D721Med (cell line): ENCODE results near the gene SIGMAR1.

Source experiments
- DNase-seq: peaks from one replicate; pipeline ENCODE4 v3.0.0; 2011; ENCODE audit warnings: low spot score; ENCODE audit not compliant: insufficient read length
- FAIRE-seq: peaks from 2 replicates; lab custom pipeline; 2011; peaks lifted over from hg19 to GRCh38; lab: Jason Lieb, UNC
- CTCF ChIP-seq: IDR thresholded peaks from 2 replicates; pipeline ENCODE4 v1.5.1; 2012; ENCODE audit warnings: mild to moderate bottlenecking, control low read depth; ENCODE audit not compliant: insufficient read depth; ENCODE audit errors: missing control alignments

SIGMAR1 gene

GRCh38 chr9:34654323-34655051 is 16.9 kb upstream of the SIGMAR1 start:
- DNase-seq (no peak), FAIRE-seq (no peak)
- TF ChIP-seq CTCF, result no peak

GRCh38 chr9:34653151-34654072 is 15.8 kb upstream of the SIGMAR1 start:
- DNase-seq (no peak), FAIRE-seq (no peak)
- TF ChIP-seq CTCF, result no peak

- FAIRE-seq, result no peak
- TF ChIP-seq CTCF, result no peak
- DNase-seq, result no peak
Measured at GRCh38 chr9:34652602-34653000, 15.0 kb upstream of the SIGMAR1 start.

GRCh38 chr9:34651876-34652601 is 14.5 kb upstream of the SIGMAR1 start, which contains the start of gene IL11RA:
Gene IL11RA (plus strand): TSS chr9:34652185. CDS start chr9:34655218, 3,033 bp downstream.
- FAIRE-seq, result no peak
- TF ChIP-seq CTCF, result no peak
- DNase-seq, result no peak

- FAIRE-seq (no peak), DNase-seq (no peak)
- TF ChIP-seq CTCF, result no peak
Measured at GRCh38 chr9:34651321-34651720, 13.7 kb upstream of the SIGMAR1 start.

GRCh38 chr9:34650816-34651215 is 13.2 kb upstream of the SIGMAR1 start:
- no peak for TF ChIP-seq CTCF
- DNase-seq (no peak), FAIRE-seq (no peak)
